Activated CD4-positive, alpha-beta memory T cell treated with anti-CD3 and anti-CD28 coated beads for 36 hours (primary cell): ENCODE data around the gene TBX2. TPM values are rescaled to one million over a fixed set of nuclear protein-coding genes. Genes with fewer than 3 reads are reported as not detected.
"Not testable (repeated sequence)": the region's sequence is repeated elsewhere in the genome, so short reads cannot be mapped to it uniquely, and the experiment has no call there.

Source experiments
- CTCF ChIA-PET: fragments of 350-600 bp; sonication (Branson Sonifier 250); formaldehyde crosslinking; loops from one replicate; lab custom pipeline; 2021; ENCODE audit warnings: antibody characterized with exemption, inconsistent platforms; lab: Charles Lee
- POLR2A ChIA-PET: fragments of 350-600 bp; sonication (Branson Sonifier 250); formaldehyde crosslinking; loops from one replicate; lab custom pipeline; 2021; ENCODE audit warnings: antibody characterized with exemption; lab: Charles Lee
- DNase-seq: peaks from one replicate; pipeline ENCODE4 v3.0.0-alpha.2; 2020
- H3K27ac Mint-ChIP-seq: one replicate; pipeline ENCODE4 v1.8.0; 2021; ENCODE audit warnings: mixed read lengths
- H3K27me3 Mint-ChIP-seq: one replicate; pipeline ENCODE4 v1.8.0; 2021; ENCODE audit warnings: mixed read lengths
- H3K36me3 Mint-ChIP-seq: one replicate; pipeline ENCODE4 v1.8.0; 2021; ENCODE audit warnings: mixed read lengths
- H3K4me1 Mint-ChIP-seq: one replicate; pipeline ENCODE4 v1.8.0; 2021; ENCODE audit warnings: low read depth, mixed read lengths
- H3K4me3 Mint-ChIP-seq: one replicate; pipeline ENCODE4 v1.8.0; 2021; ENCODE audit warnings: mild to moderate bottlenecking, mixed read lengths
- H3K9me3 Mint-ChIP-seq: one replicate; pipeline ENCODE4 v1.8.0; 2021; ENCODE audit warnings: mixed read lengths
- intact Hi-C: fragments of 100-400 bp; cut with micrococcal nuclease; formaldehyde crosslinking; loops from one replicate; pipeline ENCODE4 v1.15.1; 2023
- total RNA-seq, 2 experiments: library from RNA; stranded (reverse); gene quantifications; one replicate each; pipeline ENCODE4 v1.2.3, GENCODE V29; 2021

Gene TBX2
- total RNA-seq, 2 experiments from 2014 or later, result 0.05 TPM; not detected in 1

DNA sequence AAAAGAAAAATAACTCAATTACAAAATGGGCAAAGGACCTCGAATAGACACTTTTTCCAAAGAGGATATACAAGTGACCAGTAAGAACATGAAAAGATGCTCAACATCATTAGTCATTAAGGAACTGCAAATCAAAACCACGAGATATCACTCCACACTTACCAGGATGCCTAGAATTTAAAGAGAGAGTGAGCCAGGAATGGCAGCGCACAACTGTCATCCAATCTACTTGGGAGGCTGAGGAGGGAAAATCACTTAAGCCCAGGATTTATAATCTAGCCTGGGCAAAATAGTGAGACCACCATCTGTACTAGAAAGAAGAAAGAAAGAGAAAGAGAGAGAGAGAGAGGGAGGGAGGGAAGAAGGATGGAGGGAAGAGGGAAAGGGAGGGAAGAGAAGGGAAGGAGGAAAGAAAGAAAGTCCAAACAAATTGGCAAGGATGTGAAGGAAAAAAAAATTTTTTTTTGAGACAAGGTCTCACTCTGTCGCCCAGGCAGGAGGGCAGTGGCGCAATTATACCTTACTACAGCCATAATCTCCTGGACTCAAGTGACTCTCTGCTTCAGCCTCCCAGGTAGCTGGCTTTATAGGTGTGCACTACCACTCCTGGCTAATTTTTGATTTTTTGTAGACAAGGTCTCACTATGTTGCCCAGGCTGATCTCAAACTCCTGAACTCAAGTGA lies 22.6 kb downstream of the TBX2 start:
- CTCF ChIA-PET, result interaction anchor here (1.1 kb wide), 1 partner anchor 12 kb away, joined by 3 read pairs; no protein-coding TSS in a partner anchor
- peaks cover 25% of the 10 kb centered on the region for H3K27me3 Mint-ChIP-seq

DNA sequence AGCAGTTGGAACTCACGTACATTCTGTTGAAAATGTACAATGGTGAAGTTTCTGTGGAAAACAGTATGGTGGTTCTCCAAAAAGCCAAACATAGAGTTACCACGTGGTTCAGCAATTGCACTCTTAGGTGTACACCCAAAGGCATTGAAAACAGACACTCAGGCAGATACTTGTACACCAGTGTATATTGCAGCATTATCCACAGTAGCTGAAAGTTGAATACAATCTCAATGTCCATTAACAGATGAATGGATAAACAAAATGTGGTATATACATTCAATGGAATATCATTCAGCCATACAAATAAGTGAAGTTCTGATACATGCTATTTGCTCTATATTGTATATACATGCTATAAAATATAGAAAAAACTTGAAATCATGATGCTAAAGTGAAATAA lies 23.2 kb downstream of the TBX2 start:
- H3K36me3 Mint-ChIP-seq, result no peaks in the 10 kb centered on the region
- DNase-seq, result no peak
- no peak overlapping the region for H3K4me3 Mint-ChIP-seq
- no peak overlapping the region for H3K27ac Mint-ChIP-seq
- H3K4me1 Mint-ChIP-seq, result no peaks in the 10 kb centered on the region
- H3K9me3 Mint-ChIP-seq, result no peaks in the 10 kb centered on the region
- intact Hi-C loops, result no loop called here
- H3K27me3 Mint-ChIP-seq, result peaks cover 24% of the 10 kb centered on the region
- ChIA-PET POLR2A (no interaction called here), CTCF (interaction anchor here (1.1 kb wide), 1 partner anchor 13 kb away, joined by 3 read pairs; no protein-coding TSS in a partner anchor)

More for the DNA sequence above, 22.6 kb downstream of the TBX2 start:
- no peaks in the 10 kb centered on the region for H3K9me3 Mint-ChIP-seq
- H3K4me1 Mint-ChIP-seq, result no peaks in the 10 kb centered on the region
- no peak for DNase-seq
- no peak overlapping the region for H3K27ac Mint-ChIP-seq
- intact Hi-C loops, result no loop called here
- H3K36me3 Mint-ChIP-seq, result no peaks in the 10 kb centered on the region
- H3K4me3 Mint-ChIP-seq, result no peak overlapping the region
- POLR2A ChIA-PET, result no interaction called here

DNA sequence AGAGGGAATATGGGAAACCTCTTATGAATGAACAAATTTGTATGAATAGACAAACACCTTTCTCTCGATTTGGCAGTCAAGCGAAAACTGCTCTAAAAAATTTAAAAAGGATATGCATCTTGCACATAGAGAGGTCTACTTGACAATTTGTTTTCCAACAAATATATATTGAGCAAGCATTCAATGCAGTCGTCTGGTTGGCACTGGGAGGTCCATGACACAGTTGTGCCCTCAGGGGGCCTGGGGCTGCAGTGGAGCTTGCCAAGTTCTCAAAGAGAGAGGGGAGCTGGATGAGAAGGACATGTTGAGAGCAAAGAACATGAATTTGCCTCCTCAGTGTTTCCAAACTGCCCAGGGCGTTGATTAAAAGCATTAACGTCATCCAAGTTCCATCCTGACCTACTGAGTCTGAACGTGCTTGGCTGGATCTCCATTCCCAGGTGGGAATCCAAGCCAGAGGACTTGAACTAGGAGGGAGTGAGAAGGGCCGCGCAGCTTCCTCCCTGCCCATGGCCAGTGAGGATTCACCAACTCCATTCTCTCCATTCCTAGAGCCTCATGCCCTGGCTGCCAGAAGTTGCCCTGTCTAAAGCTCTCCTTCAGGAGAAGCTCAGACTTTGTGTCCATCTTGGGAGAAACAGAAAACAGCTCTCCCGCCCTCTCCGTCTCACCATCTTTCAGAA lies 24.5 kb downstream of the TBX2 start:
- Mint-ChIP-seq H3K36me3 (no peaks in the 10 kb centered on the region), H3K4me1 (no peaks in the 10 kb centered on the region), H3K27me3 (peaks cover 24% of the 10 kb centered on the region), H3K27ac (no peak overlapping the region), H3K4me3 (no peak overlapping the region), H3K9me3 (no peaks in the 10 kb centered on the region)
- no peak for DNase-seq
- ChIA-PET CTCF (interaction anchor here (1.4 kb wide), 1 partner anchor 9 kb away, joined by 3 read pairs; no protein-coding TSS in a partner anchor), POLR2A (no interaction called here)
- intact Hi-C loops, result no loop called here

DNA sequence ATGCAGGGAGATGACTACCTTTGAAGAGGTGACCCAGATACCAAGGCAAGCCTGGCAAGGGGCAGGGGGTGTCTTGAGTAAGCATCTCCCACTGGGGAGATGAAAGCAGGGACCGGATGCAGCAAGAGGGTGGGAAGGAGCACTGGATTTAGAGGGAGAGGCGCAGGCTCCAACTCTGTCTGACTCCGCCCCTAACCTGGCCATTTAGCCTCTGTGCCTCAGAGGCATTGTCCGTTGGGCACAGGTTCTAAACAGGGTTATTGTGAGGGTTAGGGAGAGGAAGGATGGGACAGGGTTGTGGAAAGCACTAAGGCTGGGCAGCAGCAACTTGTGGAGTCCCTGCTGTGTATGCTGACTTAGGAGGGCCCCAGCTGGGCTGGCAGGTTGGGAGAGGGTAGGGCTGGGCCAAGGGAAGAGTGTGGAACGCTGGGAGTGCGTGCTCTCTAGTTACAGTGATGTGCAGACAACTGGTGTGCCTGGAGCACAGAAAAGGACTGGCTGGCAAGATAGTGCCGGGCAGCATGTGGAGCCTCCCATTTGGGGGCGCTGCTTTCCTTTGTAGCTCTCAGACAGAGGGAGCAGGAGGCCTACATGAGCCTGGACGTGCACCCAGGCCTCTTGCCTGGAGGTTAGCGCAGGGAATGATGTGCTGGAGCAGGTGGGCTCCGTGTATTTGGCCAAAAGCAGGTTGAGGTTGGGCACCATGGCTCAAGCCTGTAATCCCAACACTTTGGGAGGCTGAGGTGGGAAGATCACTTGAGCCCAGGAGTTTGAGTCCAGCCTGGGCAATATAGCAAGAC lies 26.2 kb downstream of the TBX2 start:
- POLR2A ChIA-PET, result no interaction called here
- Mint-ChIP-seq H3K27ac (no peak overlapping the region), H3K4me3 (no peak overlapping the region), H3K4me1 (no peaks in the 10 kb centered on the region), H3K36me3 (no peaks in the 10 kb centered on the region), H3K27me3 (peaks cover 20% of the 10 kb centered on the region), H3K9me3 (no peaks in the 10 kb centered on the region)
- CTCF ChIA-PET, result interaction anchor here (0.7 to 1.4 kb wide), 2 partner anchors 11 to 14 kb away, joined by 3 to 4 read pairs; no protein-coding TSS in a partner anchor
- DNase-seq, result no peak
- intact Hi-C loops, result no loop called here

DNA sequence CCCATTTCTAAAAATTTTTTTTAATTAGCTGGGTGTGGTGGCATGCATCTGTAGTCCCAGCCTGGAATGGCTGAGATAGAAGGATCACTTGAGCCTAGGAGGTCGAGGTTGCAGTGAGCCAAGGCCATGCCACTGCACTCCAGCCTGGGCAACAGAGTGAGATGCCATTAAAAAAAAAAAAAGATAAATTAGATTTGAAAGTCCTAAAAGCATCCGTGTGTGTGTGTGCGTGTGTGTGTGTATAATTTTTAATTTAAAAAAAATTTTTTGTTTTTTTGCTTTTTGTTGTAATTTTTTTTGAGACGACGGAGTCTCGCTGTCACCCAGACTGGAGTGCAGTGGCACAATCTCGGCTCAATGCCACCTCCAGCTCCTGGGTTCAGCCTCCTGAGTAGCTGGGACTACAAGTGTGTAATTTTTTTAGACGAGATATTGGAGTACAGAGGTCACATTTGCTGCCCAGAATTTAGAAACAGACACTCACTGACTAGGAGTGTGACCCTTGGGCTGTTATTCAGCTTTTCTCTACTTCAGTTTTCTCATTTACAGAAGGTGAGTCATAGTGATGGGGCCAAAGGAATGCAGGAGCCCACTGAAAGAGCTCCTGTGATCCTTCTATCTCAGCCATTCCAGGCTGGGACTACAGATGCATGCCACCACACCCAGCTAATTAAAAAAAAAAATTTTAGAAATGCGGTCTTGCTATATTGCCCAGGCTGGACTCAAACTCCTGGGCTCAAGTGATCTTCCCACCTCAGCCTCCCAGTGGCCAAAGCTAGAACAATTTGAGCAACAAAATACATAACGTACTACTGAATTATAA lies 27.1 kb downstream of the TBX2 start:
- H3K9me3 Mint-ChIP-seq, result no peaks in the 10 kb centered on the region
- no peak overlapping the region for H3K27ac Mint-ChIP-seq
- DNase-seq, result no peak
- no peaks in the 10 kb centered on the region for H3K4me1 Mint-ChIP-seq
- POLR2A ChIA-PET, result no interaction called here
- intact Hi-C loops, result no loop called here
- H3K4me3 Mint-ChIP-seq, result no peak overlapping the region
- H3K27me3 Mint-ChIP-seq, result peaks cover 18% of the 10 kb centered on the region
- CTCF ChIA-PET, result interaction anchor here (0.7 to 1.2 kb wide), 2 partner anchors 14 to 124 kb away, joined by 4 read pairs; no protein-coding TSS in a partner anchor
- no peaks in the 10 kb centered on the region for H3K36me3 Mint-ChIP-seq

DNA sequence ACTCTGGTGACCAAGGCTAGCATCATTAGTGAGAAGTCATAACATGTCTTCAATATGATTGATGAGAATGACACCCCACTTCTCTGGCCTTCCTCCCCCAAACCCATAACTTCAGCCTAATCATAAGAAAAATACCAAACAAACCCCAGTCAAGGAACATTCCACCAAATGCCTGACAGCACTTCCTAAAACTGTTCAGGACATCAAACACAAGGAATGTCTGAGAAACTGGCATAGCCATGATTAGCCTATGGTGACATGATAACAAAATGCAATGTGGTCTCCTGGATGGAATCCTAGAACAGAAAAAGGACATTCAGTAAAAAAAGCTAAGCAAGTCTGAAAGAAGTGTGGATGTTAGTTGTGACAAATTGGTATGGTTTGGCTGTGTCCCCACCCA lies 27.9 kb downstream of the TBX2 start:
- Mint-ChIP-seq H3K36me3 (no peaks in the 10 kb centered on the region), H3K9me3 (no peaks in the 10 kb centered on the region), H3K4me3 (no peak overlapping the region), H3K27ac (no peak overlapping the region), H3K27me3 (peaks cover 14% of the 10 kb centered on the region), H3K4me1 (no peaks in the 10 kb centered on the region)
- intact Hi-C loops, result no loop called here
- DNase-seq, result no peak
- POLR2A ChIA-PET, result no interaction called here
- CTCF ChIA-PET, result interaction anchor here (1.2 kb wide), 1 partner anchor 123 kb away, joined by 4 read pairs; no protein-coding TSS in a partner anchor

DNA sequence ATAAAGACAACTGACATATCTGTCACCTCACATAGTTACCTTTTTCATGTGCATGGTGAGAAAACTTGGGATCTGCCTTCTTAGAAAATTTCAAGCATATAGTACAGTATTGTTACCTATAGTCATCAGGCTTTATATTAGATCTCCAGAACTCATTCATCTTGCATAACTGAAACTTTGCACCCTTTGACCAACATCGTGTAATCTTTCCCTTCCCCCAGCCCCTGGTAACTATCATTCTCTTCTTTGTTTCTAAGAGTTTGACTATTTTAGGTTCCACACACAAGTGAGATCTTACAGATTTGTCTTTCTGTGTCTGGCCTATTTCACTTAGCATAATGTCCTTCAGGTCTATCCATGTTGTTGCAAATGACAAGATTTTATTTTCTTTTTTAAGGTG lies 29.6 kb downstream of the TBX2 start:
- CTCF ChIA-PET, result no interaction called here
- DNase-seq, result no peak
- no peaks in the 10 kb centered on the region for H3K36me3 Mint-ChIP-seq
- intact Hi-C loops, result no loop called here
- no peak overlapping the region for H3K4me3 Mint-ChIP-seq
- no peaks in the 10 kb centered on the region for H3K4me1 Mint-ChIP-seq
- H3K27ac Mint-ChIP-seq, result no peak overlapping the region
- H3K9me3 Mint-ChIP-seq, result no peaks in the 10 kb centered on the region
- POLR2A ChIA-PET, result no interaction called here
- H3K27me3 Mint-ChIP-seq, result peaks cover 13% of the 10 kb centered on the region

DNA sequence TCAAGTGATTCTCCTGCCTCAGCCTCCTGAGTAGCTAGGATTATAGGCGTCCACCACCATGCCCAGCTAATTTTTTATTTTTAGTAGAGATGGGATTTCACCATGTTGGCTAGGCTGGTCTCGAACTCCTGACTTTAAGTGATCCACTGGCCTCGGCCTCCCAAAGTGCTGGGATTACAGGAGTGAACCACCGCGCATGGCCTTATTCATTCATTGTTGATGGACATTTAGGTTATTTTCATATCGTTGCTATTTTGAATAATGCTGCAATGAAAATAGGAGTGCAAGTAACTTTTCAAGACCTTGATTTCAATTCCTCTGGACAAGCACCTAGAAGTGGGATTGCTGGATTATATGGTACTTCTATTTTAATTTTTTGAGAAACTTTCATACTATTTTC lies 30.2 kb downstream of the TBX2 start:
- intact Hi-C loops, H3K4me3 Mint-ChIP-seq, H3K4me1 Mint-ChIP-seq, H3K9me3 Mint-ChIP-seq, POLR2A ChIA-PET, H3K36me3 Mint-ChIP-seq, H3K27ac Mint-ChIP-seq, DNase-seq: not testable (repeated sequence)
- CTCF ChIA-PET, result interaction anchor here (0.6 kb wide), 1 partner anchor 709 kb away, joined by 3 read pairs; no protein-coding TSS in a partner anchor
- peaks cover 15% of the 10 kb centered on the region for H3K27me3 Mint-ChIP-seq

DNA sequence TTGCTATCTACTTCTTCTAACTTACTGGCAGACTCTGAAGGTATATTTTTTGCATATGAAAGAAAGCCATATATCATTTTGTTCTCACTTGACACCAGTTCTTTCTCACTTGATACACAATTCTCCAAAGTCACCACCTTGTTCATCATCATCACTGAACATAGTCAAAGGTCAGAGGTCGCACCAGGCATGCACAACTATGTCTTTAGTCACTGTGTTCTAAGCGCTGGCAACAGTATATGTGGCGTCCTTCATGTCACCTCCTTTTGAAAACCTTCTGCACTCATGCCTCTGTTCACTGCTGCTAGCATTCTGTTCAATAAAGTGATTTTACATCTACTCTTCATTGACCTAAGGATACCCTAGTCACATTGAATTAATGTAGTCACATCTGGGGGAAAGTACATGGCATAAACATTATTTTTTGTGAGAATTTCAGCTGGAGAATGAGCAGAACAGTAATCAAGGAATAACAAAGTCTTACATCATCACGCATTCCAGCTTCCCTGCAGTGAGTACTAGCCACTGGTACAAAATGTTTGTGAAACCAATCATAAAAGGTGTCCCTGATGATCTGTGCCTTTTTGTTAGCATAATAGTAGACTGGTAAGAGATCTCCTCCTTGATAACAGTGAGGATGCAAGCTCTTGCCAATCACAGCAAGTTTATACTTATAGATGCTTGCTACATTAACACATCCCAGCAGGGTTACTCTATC lies 32.1 kb downstream of the TBX2 start:
- Mint-ChIP-seq H3K36me3 (no peaks in the 10 kb centered on the region), H3K9me3 (peaks cover 6% of the 10 kb centered on the region), H3K27me3 (peaks cover 9% of the 10 kb centered on the region), H3K4me1 (no peaks in the 10 kb centered on the region), H3K4me3 (no peak overlapping the region), H3K27ac (no peak overlapping the region)
- ChIA-PET POLR2A (interaction anchor here (0.6 kb wide), 1 partner anchor 247 kb away, joined by 3 read pairs; no protein-coding TSS in a partner anchor), CTCF (no interaction called here)
- DNase-seq, result no peak
- intact Hi-C loops, result no loop called here

DNA sequence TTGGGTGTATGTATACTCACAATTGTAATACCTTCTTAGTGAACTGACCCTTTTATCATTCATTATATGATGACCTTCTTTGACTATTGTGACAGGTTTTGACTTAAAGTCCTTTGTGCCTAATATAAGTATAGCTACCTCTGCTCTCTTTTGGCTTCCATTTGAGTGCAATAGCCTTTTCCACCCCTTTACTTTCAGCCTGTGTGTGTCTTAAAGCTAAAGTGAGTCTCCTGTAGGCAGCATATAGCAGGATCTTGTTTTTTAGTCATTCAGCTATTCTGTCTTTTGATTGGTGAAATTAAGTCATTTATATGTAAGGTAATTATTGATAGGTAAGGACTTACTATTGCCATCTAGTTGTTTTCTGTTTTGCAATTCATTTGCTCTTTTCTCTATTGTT lies 36.6 kb downstream of the TBX2 start:
- ChIA-PET POLR2A (no interaction called here), CTCF (interaction anchor here (2.4 kb wide), 1 partner anchor 23 kb away, joined by 6 read pairs; no protein-coding TSS in a partner anchor)
- peaks cover 8% of the 10 kb centered on the region for H3K36me3 Mint-ChIP-seq
- H3K9me3 Mint-ChIP-seq, result peaks cover 21% of the 10 kb centered on the region
- H3K27ac Mint-ChIP-seq, result no peak overlapping the region
- intact Hi-C loops, result no loop called here
- peaks cover 6% of the 10 kb centered on the region for H3K4me1 Mint-ChIP-seq
- H3K27me3 Mint-ChIP-seq, result peaks cover 35% of the 10 kb centered on the region
- DNase-seq, result no peak
- no peak overlapping the region for H3K4me3 Mint-ChIP-seq
